Neural cell (in vitro differentiated cells): ENCODE measurements around the gene SH3TC2. TPM values are rescaled to one million over a fixed set of nuclear protein-coding genes. Genes with fewer than 3 reads are reported as not detected.

Experiments used
- H2AFZ ChIP-seq: fragments of 200-600, 300-800 bp; sonication (generic), shearing (Covaris generic); 2 replicates; pipeline ENCODE4 v1.6.0; 2014; ENCODE audit warnings: low read depth, mild to moderate bottlenecking, antibody characterized with exemption, low read length, moderate library complexity
- H3F3A ChIP-seq: fragments of 200-600 bp; shearing (Covaris generic); 2 replicates; pipeline ENCODE4 v1.6.1; 2016; ENCODE audit warnings: mild to moderate bottlenecking, moderate library complexity, mixed read lengths, antibody characterized with exemption, low read length; ENCODE audit not compliant: insufficient read depth, poor library complexity, severe bottlenecking
- H3K27ac ChIP-seq: fragments of 200-600, 300-800 bp; sonication (generic), shearing (Covaris generic); 2 replicates; pipeline ENCODE4 v1.5.1; 2014; ENCODE audit warnings: mild to moderate bottlenecking, low read length, moderate library complexity
- H3K27me3 ChIP-seq: fragments of 300-800, 200-600 bp; sonication (generic), shearing (Covaris generic); 2 replicates; pipeline ENCODE4 v1.6.0; 2014; ENCODE audit warnings: mild to moderate bottlenecking, low read depth, low read length, moderate library complexity; ENCODE audit not compliant: insufficient read depth
- H3K36me3 ChIP-seq: fragments of 300-800, 200-600 bp; sonication (generic), shearing (Covaris generic); 2 replicates; pipeline ENCODE4 v1.5.1; 2014; ENCODE audit warnings: mild to moderate bottlenecking, antibody characterized with exemption, low read length, moderate library complexity; ENCODE audit not compliant: insufficient read depth
- H3K4me2 ChIP-seq: fragments of 300-800, 200-600 bp; sonication (generic), shearing (Covaris generic); 2 replicates; pipeline ENCODE4 v1.6.0; 2014; ENCODE audit warnings: mild to moderate bottlenecking, low read length
- H3K4me3 ChIP-seq: fragments of 300-800, 200-600 bp; sonication (generic), shearing (Covaris generic); 2 replicates; pipeline ENCODE4 v1.5.1; 2014; ENCODE audit warnings: mild to moderate bottlenecking, low read length, moderate library complexity
- H3K79me2 ChIP-seq: fragments of 200-600 bp; shearing (Covaris generic); replicated peaks from 2 replicates; pipeline ENCODE4 v1.6.0; 2014; ENCODE audit warnings: mild to moderate bottlenecking, low read length, moderate library complexity; ENCODE audit not compliant: insufficient read depth
- H3K9ac ChIP-seq: fragments of 300-800, 200-600 bp; sonication (generic), shearing (Covaris generic); 2 replicates; pipeline ENCODE4 v1.6.1; 2016; ENCODE audit warnings: mild to moderate bottlenecking, low read length, mixed read lengths
- H3K9me2 ChIP-seq: fragments of 200-600 bp; shearing (Covaris generic); 2 replicates; pipeline ENCODE4 v1.6.1; 2016; ENCODE audit warnings: mild to moderate bottlenecking, low read length, mixed read lengths; ENCODE audit not compliant: insufficient read depth
- H3K9me3 ChIP-seq: fragments of 200-600, 300-800 bp; sonication (generic), shearing (Covaris generic); 2 replicates; pipeline ENCODE4 v1.6.1; 2016; ENCODE audit warnings: mild to moderate bottlenecking, mixed run types, low read length, moderate library complexity, mixed read lengths
- H4K20me1 ChIP-seq: fragments of 200-600 bp; shearing (Covaris generic); 2 replicates; pipeline ENCODE4 v1.6.1; 2016; ENCODE audit warnings: mild to moderate bottlenecking, mixed run types; ENCODE audit not compliant: insufficient read depth
- CTCF ChIP-seq: fragments of 450-650 bp; IDR thresholded peaks from 2 replicates; pipeline ENCODE4 v1.5.1; 2014; ENCODE audit warnings: antibody characterized with exemption, mild to moderate bottlenecking, moderate library complexity; ENCODE audit not compliant: poor library complexity, severe bottlenecking
- EP300 ChIP-seq: fragments of 450-650 bp; conservative IDR thresholded peaks from 2 replicates; pipeline ENCODE4 v1.6.1; 2014; ENCODE audit warnings: antibody characterized with exemption, mild to moderate bottlenecking, moderate library complexity; ENCODE audit not compliant: poor library complexity, severe bottlenecking
- EZH2 ChIP-seq: fragments of 200-600, 300-800 bp; shearing (Covaris generic), sonication (generic); IDR thresholded peaks from 2 replicates; pipeline ENCODE4 v1.6.1; 2014; ENCODE audit warnings: antibody characterized with exemption, low read length, borderline replicate concordance, mild to moderate bottlenecking; ENCODE audit not compliant: insufficient read depth, poor library complexity, severe bottlenecking
- MXI1 ChIP-seq: fragments of 450-650 bp; conservative IDR thresholded peaks from 2 replicates; pipeline ENCODE4 v1.6.1; 2014; ENCODE audit warnings: antibody characterized with exemption, mild to moderate bottlenecking; ENCODE audit not compliant: poor library complexity, severe bottlenecking
- POLR2AphosphoS5 ChIP-seq: IDR thresholded peaks from 2 replicates; pipeline ENCODE4 v1.6.1; 2012
- RAD21 ChIP-seq: fragments of 450-650 bp; conservative IDR thresholded peaks from 2 replicates; pipeline ENCODE4 v1.6.1; 2014; ENCODE audit warnings: antibody characterized with exemption, mild to moderate bottlenecking, moderate library complexity
- SMC3 ChIP-seq: fragments of 450-650 bp; conservative IDR thresholded peaks from 2 replicates; pipeline ENCODE4 v1.6.1; 2014; ENCODE audit warnings: antibody characterized with exemption, mild to moderate bottlenecking, moderate library complexity; ENCODE audit not compliant: poor library complexity
- TAF1 ChIP-seq: IDR thresholded peaks from 2 replicates; pipeline ENCODE4 v1.6.1; 2012; ENCODE audit warnings: low read depth
- polyA plus RNA-seq: library from polyadenylated mRNA; depleted of rRNA; stranded (reverse); fragments of >200 nt; gene quantifications from 2 replicates; pipeline ENCODE4 v1.2.3, GENCODE V29; 2014
- TF ChIP-seq, protein P1 (sequence below): IDR thresholded peaks from 2 replicates; pipeline ENCODE4 v1.6.1; 2012; ENCODE audit warnings: borderline replicate concordance

Gene SH3TC2
- polyA plus RNA-seq, 1 donor from 2014 or later = not detected

GRCh38 chr5:149048811-149049210 lies 14.1 kb downstream of the SH3TC2 start:
- Histone ChIP-seq H3F3A (no peaks in the 10 kb centered on the region), H3K79me2 (no peaks in the 10 kb centered on the region), H3K9me2 (no peaks in the 10 kb centered on the region), H4K20me1 (no peaks in the 10 kb centered on the region), H3K9ac (no peak overlapping the region), H3K4me3 (no peak overlapping the region), H3K4me2 (no peak overlapping the region), H3K36me3 (no peaks in the 10 kb centered on the region), H3K27ac (no peak overlapping the region), H3K27me3 (no peaks in the 10 kb centered on the region), H3K9me3 (no peaks in the 10 kb centered on the region), H2AFZ (no peak overlapping the region)
- TF ChIP-seq MXI1 = no peak
- no peak for TF ChIP-seq SMC3

- Histone ChIP-seq H3K36me3 (no peaks in the 10 kb centered on the region), H3K4me3 (no peak overlapping the region), H3K27ac (no peak overlapping the region), H3K9ac (no peak overlapping the region), H3K79me2 (no peaks in the 10 kb centered on the region), H3K4me2 (no peak overlapping the region), H4K20me1 (no peaks in the 10 kb centered on the region), H3K9me3 (no peaks in the 10 kb centered on the region), H2AFZ (no peak overlapping the region), H3K27me3 (no peaks in the 10 kb centered on the region), H3F3A (no peaks in the 10 kb centered on the region), H3K9me2 (no peaks in the 10 kb centered on the region)
- TF ChIP-seq EZH2 (no peak), CTCF (no peak), RAD21 (no peak), POLR2AphosphoS5 (no peak), MXI1 (no peak), EP300 (no peak), SMC3 (no peak), TAF1 (no peak)
- TF ChIP-seq, protein P1, sequence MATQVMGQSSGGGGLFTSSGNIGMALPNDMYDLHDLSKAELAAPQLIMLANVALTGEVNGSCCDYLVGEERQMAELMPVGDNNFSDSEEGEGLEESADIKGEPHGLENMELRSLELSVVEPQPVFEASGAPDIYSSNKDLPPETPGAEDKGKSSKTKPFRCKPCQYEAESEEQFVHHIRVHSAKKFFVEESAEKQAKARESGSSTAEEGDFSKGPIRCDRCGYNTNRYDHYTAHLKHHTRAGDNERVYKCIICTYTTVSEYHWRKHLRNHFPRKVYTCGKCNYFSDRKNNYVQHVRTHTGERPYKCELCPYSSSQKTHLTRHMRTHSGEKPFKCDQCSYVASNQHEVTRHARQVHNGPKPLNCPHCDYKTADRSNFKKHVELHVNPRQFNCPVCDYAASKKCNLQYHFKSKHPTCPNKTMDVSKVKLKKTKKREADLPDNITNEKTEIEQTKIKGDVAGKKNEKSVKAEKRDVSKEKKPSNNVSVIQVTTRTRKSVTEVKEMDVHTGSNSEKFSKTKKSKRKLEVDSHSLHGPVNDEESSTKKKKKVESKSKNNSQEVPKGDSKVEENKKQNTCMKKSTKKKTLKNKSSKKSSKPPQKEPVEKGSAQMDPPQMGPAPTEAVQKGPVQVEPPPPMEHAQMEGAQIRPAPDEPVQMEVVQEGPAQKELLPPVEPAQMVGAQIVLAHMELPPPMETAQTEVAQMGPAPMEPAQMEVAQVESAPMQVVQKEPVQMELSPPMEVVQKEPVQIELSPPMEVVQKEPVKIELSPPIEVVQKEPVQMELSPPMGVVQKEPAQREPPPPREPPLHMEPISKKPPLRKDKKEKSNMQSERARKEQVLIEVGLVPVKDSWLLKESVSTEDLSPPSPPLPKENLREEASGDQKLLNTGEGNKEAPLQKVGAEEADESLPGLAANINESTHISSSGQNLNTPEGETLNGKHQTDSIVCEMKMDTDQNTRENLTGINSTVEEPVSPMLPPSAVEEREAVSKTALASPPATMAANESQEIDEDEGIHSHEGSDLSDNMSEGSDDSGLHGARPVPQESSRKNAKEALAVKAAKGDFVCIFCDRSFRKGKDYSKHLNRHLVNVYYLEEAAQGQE = no peak
Measured at GRCh38 chr5:149047462-149047861, 15.4 kb downstream of the SH3TC2 start.
